ENCODE results near the gene FOXJ1.

The FOXJ1 gene

GRCh38 chr17:76156662-76156991 is 15.6 kb upstream of the FOXJ1 start:
- H3K27ac ChIP-seq (ENCODE audit: low read depth, low read length): no peak overlapping the region
- no peaks in the 10 kb centered on the region for H3F3A ChIP-seq (ENCODE audit: insufficient read depth)
- H3K9me2 ChIP-seq (replicated peaks; ENCODE audit: insufficient read depth, low read length): no peaks in the 10 kb centered on the region
- H2AFZ ChIP-seq (ENCODE audit: low read depth, low read length, severe bottlenecking): no peak overlapping the region
- H4K20me1 ChIP-seq (ENCODE audit: low read depth, low read length): no peaks in the 10 kb centered on the region
- no peak for TF ChIP-seq EZH2phosphoT487 (conservative IDR thresholded peaks at IDR 0.05; ENCODE audit: low read length)
- no peak for TF ChIP-seq CTCF (IDR thresholded peaks at IDR 0.05; ENCODE audit: insufficient read depth, low read length, poor library complexity, severe bottlenecking)
- no peak overlapping the region for H3K9ac ChIP-seq (ENCODE audit: low read length)
- no peak overlapping the region for H3K4me2 ChIP-seq (ENCODE audit: low read depth, low read length, poor library complexity, severe bottlenecking)
- H3K27me3 ChIP-seq (ENCODE audit: low read length): no peaks in the 10 kb centered on the region
- H3K79me2 ChIP-seq (ENCODE audit: insufficient read depth, low read length): no peaks in the 10 kb centered on the region
- no peak overlapping the region for H3K4me3 ChIP-seq (ENCODE audit: insufficient read depth, low read length, poor library complexity, severe bottlenecking)
- H3K9me3 ChIP-seq (ENCODE audit: insufficient read depth, low read length): no peaks in the 10 kb centered on the region
- H3K36me3 ChIP-seq (ENCODE audit: low read length): no peaks in the 10 kb centered on the region

GRCh38 chr17:76155988-76156661 is 15.1 kb upstream of the FOXJ1 start:
- Histone ChIP-seq H2AFZ (ENCODE audit: low read depth, low read length, severe bottlenecking) (no peak overlapping the region), H3K4me3 (ENCODE audit: insufficient read depth, low read length, poor library complexity, severe bottlenecking) (no peak overlapping the region), H3K27me3 (ENCODE audit: low read length) (no peaks in the 10 kb centered on the region), H3K4me2 (ENCODE audit: low read depth, low read length, poor library complexity, severe bottlenecking) (no peak overlapping the region), H3K9me2 (replicated peaks; ENCODE audit: insufficient read depth, low read length) (no peaks in the 10 kb centered on the region), H4K20me1 (ENCODE audit: low read depth, low read length) (no peaks in the 10 kb centered on the region), H3K9ac (ENCODE audit: low read length) (no peak overlapping the region), H3K27ac (ENCODE audit: low read depth, low read length) (no peak overlapping the region), H3K36me3 (ENCODE audit: low read length) (no peaks in the 10 kb centered on the region), H3F3A (ENCODE audit: insufficient read depth) (no peaks in the 10 kb centered on the region), H3K79me2 (ENCODE audit: insufficient read depth, low read length) (no peaks in the 10 kb centered on the region), H3K9me3 (ENCODE audit: insufficient read depth, low read length) (no peaks in the 10 kb centered on the region)
- no peak for TF ChIP-seq EZH2phosphoT487 (conservative IDR thresholded peaks at IDR 0.05; ENCODE audit: low read length)
- TF ChIP-seq CTCF (IDR thresholded peaks at IDR 0.05; ENCODE audit: insufficient read depth, low read length, poor library complexity, severe bottlenecking): no peak

- Histone ChIP-seq H2AFZ (ENCODE audit: low read depth, low read length, severe bottlenecking) (no peak overlapping the region), H3K4me2 (ENCODE audit: low read depth, low read length, poor library complexity, severe bottlenecking) (no peak overlapping the region), H3K79me2 (ENCODE audit: insufficient read depth, low read length) (no peaks in the 10 kb centered on the region), H3K36me3 (ENCODE audit: low read length) (no peaks in the 10 kb centered on the region), H3K27me3 (ENCODE audit: low read length) (no peaks in the 10 kb centered on the region), H4K20me1 (ENCODE audit: low read depth, low read length) (no peaks in the 10 kb centered on the region), H3K9ac (ENCODE audit: low read length) (no peak overlapping the region), H3F3A (ENCODE audit: insufficient read depth) (no peaks in the 10 kb centered on the region), H3K4me3 (ENCODE audit: insufficient read depth, low read length, poor library complexity, severe bottlenecking) (no peak overlapping the region), H3K9me2 (replicated peaks; ENCODE audit: insufficient read depth, low read length) (no peaks in the 10 kb centered on the region), H3K27ac (ENCODE audit: low read depth, low read length) (no peak overlapping the region), H3K9me3 (ENCODE audit: insufficient read depth, low read length) (no peaks in the 10 kb centered on the region)
- no peak for TF ChIP-seq EZH2phosphoT487 (conservative IDR thresholded peaks at IDR 0.05; ENCODE audit: low read length)
- TF ChIP-seq CTCF (IDR thresholded peaks at IDR 0.05; ENCODE audit: insufficient read depth, low read length, poor library complexity, severe bottlenecking): no peak
Observed at GRCh38 chr17:76154936-76155845, 14.1 kb upstream of the FOXJ1 start.

Data from SU-DHL-6 (cell line).